OCI-LY3 (cell line): ENCODE measurements around the gene THAP11.

Experiments used
- H2AFZ ChIP-seq: fragments of 200-600, 300-600 bp; shearing (Covaris generic); 2 replicates; pipeline ENCODE4 v1.6.0; 2014; ENCODE audit warnings: antibody characterized with exemption, low read depth, low read length
- H3K27ac ChIP-seq: fragments of 200-600, 300-600 bp; sonication (generic); 2 replicates; pipeline ENCODE4 v1.5.1; 2014; ENCODE audit warnings: mild to moderate bottlenecking, low read length, moderate library complexity, mixed read lengths
- H3K27me3 ChIP-seq: fragments of 200-600, 300-600 bp; sonication (generic); 2 replicates; pipeline ENCODE4 v1.6.1; 2014; ENCODE audit warnings: low read depth, low read length, mixed read lengths
- H3K36me3 ChIP-seq: fragments of 200-600, 300-600 bp; sonication (generic); replicated peaks from 2 replicates; pipeline ENCODE3; 2014; ENCODE audit warnings: low read depth, low read length, mixed read lengths
- H3K4me1 ChIP-seq: fragments of 300-600, 200-600 bp; sonication (generic); 2 replicates; pipeline ENCODE4 v1.6.1; 2014; ENCODE audit warnings: low read length, mixed read lengths
- H3K4me2 ChIP-seq: fragments of 200-600, 300-600 bp; sonication (generic); 2 replicates; pipeline ENCODE4 v1.6.1; 2014; ENCODE audit warnings: low read length, mixed read lengths
- H3K4me3 ChIP-seq: fragments of 300-600, 200-600 bp; sonication (generic); 2 replicates; pipeline ENCODE4 v1.5.1; 2014; ENCODE audit warnings: antibody characterized with exemption, mild to moderate bottlenecking, low read length, moderate library complexity
- H3K79me2 ChIP-seq: fragments of 300-600, 200-600 bp; shearing (Covaris generic); 2 replicates; pipeline ENCODE4 v1.6.1; 2014; ENCODE audit warnings: mild to moderate bottlenecking, low read length, mixed read lengths
- H3K9ac ChIP-seq: fragments of 300-600, 200-600 bp; shearing (Covaris generic); 2 replicates; pipeline ENCODE4 v1.6.0; 2014; ENCODE audit warnings: mild to moderate bottlenecking, low read length, moderate library complexity
- H3K9me3 ChIP-seq: fragments of 200-600, 300-600 bp; shearing (Covaris generic); 2 replicates; pipeline ENCODE4 v1.6.1; 2014; ENCODE audit warnings: low read length, mixed read lengths; ENCODE audit not compliant: insufficient read depth
- H4K20me1 ChIP-seq: fragments of 200-600, 300-600 bp; sonication (generic); 2 replicates; pipeline ENCODE4 v1.6.1; 2016; ENCODE audit warnings: low read length, mixed read lengths; ENCODE audit not compliant: insufficient read depth
- EZH2phosphoT487 ChIP-seq: fragments of 200-600 bp; shearing (Covaris generic); IDR thresholded peaks from 2 replicates; pipeline ENCODE4 v1.6.1; 2018; ENCODE audit warnings: antibody characterized with exemption, mixed run types, low read depth
- TF ChIP-seq, protein P1 (sequence below): fragments of 200-600, 300-600 bp; sonication (generic); IDR thresholded peaks from 2 replicates; pipeline ENCODE4 v1.5.1; 2014; ENCODE audit warnings: antibody characterized with exemption, low read length, low read depth

THAP11 gene

DNA sequence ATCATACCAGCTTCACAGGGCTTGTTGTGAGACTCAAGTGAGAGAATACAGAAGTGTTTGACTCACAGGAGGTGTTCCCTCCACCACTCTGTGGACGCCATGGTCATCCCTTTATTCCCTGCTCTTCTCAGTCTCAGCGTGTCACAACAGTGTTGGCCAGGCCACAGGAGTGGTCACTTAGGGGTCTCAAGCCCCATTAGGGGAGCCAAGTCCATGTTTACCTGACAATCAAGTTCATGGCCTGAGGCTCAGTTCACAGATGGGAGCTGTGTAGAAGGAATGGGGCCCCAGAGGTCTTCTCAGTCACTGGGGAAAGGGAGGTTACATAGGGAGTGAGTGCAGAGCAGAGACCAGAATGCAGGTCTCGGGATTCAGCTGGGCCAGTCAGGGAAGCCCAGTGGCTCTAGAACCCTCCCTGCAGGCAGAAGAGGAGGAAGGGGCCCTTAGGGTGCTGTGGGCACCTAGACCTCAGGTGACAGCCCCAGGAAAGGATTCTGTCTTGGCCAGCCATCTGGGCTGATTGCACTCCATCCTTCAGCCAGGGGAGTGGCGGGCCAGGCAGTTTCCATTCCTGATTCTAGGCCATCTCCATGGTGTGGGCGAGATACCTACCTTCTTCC lies 14.9 kb downstream of the THAP11 start:
- no peak overlapping the region for H2AFZ ChIP-seq
- H3K79me2 ChIP-seq = peaks cover 95% of the 10 kb centered on the region
- no peak overlapping the region for H3K4me2 ChIP-seq
- no peaks in the 10 kb centered on the region for H3K27me3 ChIP-seq
- no peak overlapping the region for H3K27ac ChIP-seq
- H3K9ac ChIP-seq = no peak overlapping the region
- no peaks in the 10 kb centered on the region for H3K9me3 ChIP-seq
- H3K36me3 ChIP-seq = peaks cover 13% of the 10 kb centered on the region
- TF ChIP-seq, protein P1, sequence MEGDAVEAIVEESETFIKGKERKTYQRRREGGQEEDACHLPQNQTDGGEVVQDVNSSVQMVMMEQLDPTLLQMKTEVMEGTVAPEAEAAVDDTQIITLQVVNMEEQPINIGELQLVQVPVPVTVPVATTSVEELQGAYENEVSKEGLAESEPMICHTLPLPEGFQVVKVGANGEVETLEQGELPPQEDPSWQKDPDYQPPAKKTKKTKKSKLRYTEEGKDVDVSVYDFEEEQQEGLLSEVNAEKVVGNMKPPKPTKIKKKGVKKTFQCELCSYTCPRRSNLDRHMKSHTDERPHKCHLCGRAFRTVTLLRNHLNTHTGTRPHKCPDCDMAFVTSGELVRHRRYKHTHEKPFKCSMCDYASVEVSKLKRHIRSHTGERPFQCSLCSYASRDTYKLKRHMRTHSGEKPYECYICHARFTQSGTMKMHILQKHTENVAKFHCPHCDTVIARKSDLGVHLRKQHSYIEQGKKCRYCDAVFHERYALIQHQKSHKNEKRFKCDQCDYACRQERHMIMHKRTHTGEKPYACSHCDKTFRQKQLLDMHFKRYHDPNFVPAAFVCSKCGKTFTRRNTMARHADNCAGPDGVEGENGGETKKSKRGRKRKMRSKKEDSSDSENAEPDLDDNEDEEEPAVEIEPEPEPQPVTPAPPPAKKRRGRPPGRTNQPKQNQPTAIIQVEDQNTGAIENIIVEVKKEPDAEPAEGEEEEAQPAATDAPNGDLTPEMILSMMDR = no peak
- TF ChIP-seq EZH2phosphoT487 = no peak
- H4K20me1 ChIP-seq = peaks cover 44% of the 10 kb centered on the region
- H3K4me3 ChIP-seq = no peak overlapping the region
- H3K4me1 ChIP-seq = no peaks in the 10 kb centered on the region

GRCh38 chr16:67857547-67858233 lies 15.6 kb downstream of the THAP11 start:
- Histone ChIP-seq H3K4me1 (no peaks in the 10 kb centered on the region), H4K20me1 (peaks cover 50% of the 10 kb centered on the region), H3K9me3 (no peaks in the 10 kb centered on the region), H3K79me2 (peaks cover 97% of the 10 kb centered on the region), H3K27ac (no peak overlapping the region), H3K4me3 (no peak overlapping the region), H2AFZ (no peak overlapping the region), H3K4me2 (no peak overlapping the region), H3K36me3 (peaks cover 13% of the 10 kb centered on the region), H3K9ac (no peak overlapping the region), H3K27me3 (no peaks in the 10 kb centered on the region)
- no peak for TF ChIP-seq EZH2phosphoT487
- TF ChIP-seq, protein P1 = no peak

DNA sequence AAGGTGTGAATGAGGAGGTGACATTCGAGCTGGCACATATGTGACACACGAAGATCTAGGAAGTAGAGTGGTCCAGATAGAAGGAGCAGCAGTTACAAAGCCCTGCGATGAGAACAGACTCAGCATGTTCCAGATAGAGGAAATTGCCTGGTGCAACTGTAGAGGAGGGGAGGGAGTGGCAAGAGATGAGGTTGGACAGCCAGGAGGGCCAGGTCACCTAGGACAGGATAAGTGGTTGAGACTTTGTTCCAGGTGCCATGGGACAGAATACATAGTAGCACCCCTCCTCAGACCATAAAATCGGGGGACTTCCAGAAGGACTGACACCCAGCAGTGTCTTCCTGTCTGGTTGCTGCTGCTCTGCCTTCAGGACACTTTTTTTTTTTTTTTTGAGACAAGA lies 16.4 kb downstream of the THAP11 start:
- no peaks in the 10 kb centered on the region for H3K27me3 ChIP-seq
- H3K4me3 ChIP-seq = no peak overlapping the region
- H3K9ac ChIP-seq = no peak overlapping the region
- peaks cover 13% of the 10 kb centered on the region for H3K36me3 ChIP-seq
- no peak overlapping the region for H3K4me2 ChIP-seq
- H2AFZ ChIP-seq = no peak overlapping the region
- H3K4me1 ChIP-seq = no peaks in the 10 kb centered on the region
- H4K20me1 ChIP-seq = peaks cover 53% of the 10 kb centered on the region
- peaks cover 97% of the 10 kb centered on the region for H3K79me2 ChIP-seq
- TF ChIP-seq EZH2phosphoT487 = no peak
- TF ChIP-seq, protein P1 = no peak
- H3K9me3 ChIP-seq = no peaks in the 10 kb centered on the region
- H3K27ac ChIP-seq = no peak overlapping the region

- Histone ChIP-seq H3K9ac (no peak overlapping the region), H3K9me3 (no peaks in the 10 kb centered on the region), H3K27ac (no peak overlapping the region), H3K4me2 (no peak overlapping the region), H3K36me3 (peaks cover 10% of the 10 kb centered on the region), H4K20me1 (peaks cover 39% of the 10 kb centered on the region), H3K79me2 (peaks cover 92% of the 10 kb centered on the region), H2AFZ (no peak overlapping the region), H3K4me1 (no peaks in the 10 kb centered on the region), H3K4me3 (no peak overlapping the region), H3K27me3 (no peaks in the 10 kb centered on the region)
- TF ChIP-seq, protein P1 = no peak
- no peak for TF ChIP-seq EZH2phosphoT487
Measured at GRCh38 chr16:67860589-67861398, 18.7 kb downstream of the THAP11 start.
